Karpas-422 (cell line): ENCODE data around the gene NOXA1. TPM values are rescaled to one million over a fixed set of nuclear protein-coding genes. Genes with fewer than 3 reads are reported as not detected.

Experiments
- DNase-seq: peaks from one replicate; pipeline ENCODE4 v3.0.0-alpha.2; 2015
- H2AFZ ChIP-seq: fragments of 200-600 bp; sonication (generic); 2 replicates; pipeline ENCODE4 v1.6.1; 2014; ENCODE audit warnings: antibody characterized with exemption, low read length, mixed read lengths
- H3K27ac ChIP-seq: fragments of 200-600 bp; sonication (generic); 2 replicates; pipeline ENCODE4 v1.5.1; 2014; ENCODE audit warnings: mild to moderate bottlenecking, low read length, moderate library complexity
- H3K27me3 ChIP-seq: fragments of 200-600 bp; sonication (generic); 2 replicates; pipeline ENCODE4 v1.6.1; 2014; ENCODE audit warnings: low read length, mixed read lengths
- H3K36me3 ChIP-seq: fragments of 200-600 bp; sonication (generic); 2 replicates; pipeline ENCODE4 v1.6.1; 2014; ENCODE audit warnings: low read length, mixed read lengths; ENCODE audit not compliant: insufficient read depth
- H3K4me1 ChIP-seq: fragments of 200-600 bp; sonication (generic); 2 replicates; pipeline ENCODE4 v1.6.1; 2014; ENCODE audit warnings: mild to moderate bottlenecking, low read length, mixed read lengths
- H3K4me2 ChIP-seq: fragments of 200-600 bp; sonication (generic); 2 replicates; pipeline ENCODE4 v1.6.1; 2014; ENCODE audit warnings: low read length, low read depth, mild to moderate bottlenecking; ENCODE audit not compliant: poor library complexity, severe bottlenecking
- H3K4me3 ChIP-seq: fragments of 200-600 bp; sonication (generic); 2 replicates; pipeline ENCODE4 v1.5.1; 2014; ENCODE audit warnings: mild to moderate bottlenecking, antibody characterized with exemption, low read length, mixed read lengths
- H3K79me2 ChIP-seq: fragments of 200-600 bp; sonication (generic); 2 replicates; pipeline ENCODE4 v1.6.1; 2014; ENCODE audit warnings: mild to moderate bottlenecking, low read length, mixed read lengths
- H3K9ac ChIP-seq: fragments of 200-600 bp; sonication (generic); 2 replicates; pipeline ENCODE4 v1.6.0; 2014; ENCODE audit warnings: low read length
- H3K9me2 ChIP-seq: fragments of 200-600 bp; sonication (generic), shearing (Covaris generic); replicated peaks from 2 replicates; pipeline ENCODE4 v1.6.0; 2014; ENCODE audit warnings: mild to moderate bottlenecking, low read length, moderate library complexity; ENCODE audit not compliant: insufficient read depth
- H3K9me3 ChIP-seq: fragments of 300-700, 200-600 bp; sonication (generic); 2 replicates; pipeline ENCODE4 v1.6.1; 2014; ENCODE audit warnings: low read length, mixed read lengths
- H4K20me1 ChIP-seq: fragments of 200-600 bp; sonication (generic); 2 replicates; pipeline ENCODE4 v1.6.1; 2014; ENCODE audit warnings: mild to moderate bottlenecking, antibody characterized with exemption, low read length, low read depth; ENCODE audit not compliant: insufficient read depth
- total RNA-seq: library from RNA; depleted of rRNA; stranded (reverse); fragments of >200 nt; shearing (Covaris generic); gene quantifications from 2 replicates; pipeline ENCODE4 v1.2.3, GENCODE V29; 2014; ENCODE audit warnings: low replicate concordance

Gene NOXA1
- total RNA-seq, 1 experiment from 2014 or later, result not detected

- H3K4me1 ChIP-seq, result 0 out of 2 replicates have a peak, but pooled peaks cover 2% of the 10 kb centered on the region
- H3K4me3 ChIP-seq, result no peak overlapping the region
- H3K9ac ChIP-seq, result no peak overlapping the region
- H3K27me3 ChIP-seq, result no peaks in the 10 kb centered on the region
- DNase-seq, result no peak
- peaks cover 22% of the 10 kb centered on the region; the same call in 1 of the 2 replicates for H4K20me1 ChIP-seq
- no peak overlapping the region for H3K4me2 ChIP-seq
- no peak overlapping the region for H2AFZ ChIP-seq
- H3K9me3 ChIP-seq, result no peaks in the 10 kb centered on the region
- no peaks in the 10 kb centered on the region for H3K79me2 ChIP-seq
- H3K36me3 ChIP-seq, result no peaks in the 10 kb centered on the region
- H3K27ac ChIP-seq, result no peak overlapping the region
- H3K9me2 ChIP-seq, result no peaks in the 10 kb centered on the region
Observed at GRCh38 chr9:137412431-137412830, 10.8 kb upstream of the NOXA1 start.

- Histone ChIP-seq H3K9ac (no peak overlapping the region), H4K20me1 (peaks cover 13% of the 10 kb centered on the region; the same call in 1 of the 2 replicates), H2AFZ (no peak overlapping the region), H3K79me2 (no peaks in the 10 kb centered on the region), H3K4me3 (no peak overlapping the region), H3K9me3 (no peaks in the 10 kb centered on the region), H3K27ac (no peak overlapping the region), H3K4me2 (no peak overlapping the region), H3K4me1 (no peaks in the 10 kb centered on the region), H3K27me3 (no peaks in the 10 kb centered on the region), H3K36me3 (no peaks in the 10 kb centered on the region), H3K9me2 (no peaks in the 10 kb centered on the region)
- DNase-seq, result no peak
Observed at GRCh38 chr9:137415451-137415850, 7.7 kb upstream of the NOXA1 start.

GRCh38 chr9:137416006-137416562 lies 7.1 kb upstream of the NOXA1 start:
- DNase-seq, result no peak
- Histone ChIP-seq H3K4me1 (peaks cover 2% of the 10 kb centered on the region), H3K4me3 (no peak overlapping the region), H3K27ac (no peak overlapping the region), H3K4me2 (no peak overlapping the region), H3K9me3 (no peaks in the 10 kb centered on the region), H3K36me3 (no peaks in the 10 kb centered on the region), H3K79me2 (no peaks in the 10 kb centered on the region), H2AFZ (no peak overlapping the region), H3K9me2 (no peaks in the 10 kb centered on the region), H3K9ac (no peak overlapping the region), H4K20me1 (peaks cover 10% of the 10 kb centered on the region; the same call in 1 of the 2 replicates), H3K27me3 (no peaks in the 10 kb centered on the region)

- H3K27me3 ChIP-seq, result no peaks in the 10 kb centered on the region
- H2AFZ ChIP-seq, result no peak overlapping the region
- no peaks in the 10 kb centered on the region for H3K9me3 ChIP-seq
- H3K9ac ChIP-seq, result no peak overlapping the region
- no peak for DNase-seq
- no peak overlapping the region for H3K4me3 ChIP-seq
- H3K27ac ChIP-seq, result no peak overlapping the region
- no peak overlapping the region for H3K4me2 ChIP-seq
- H4K20me1 ChIP-seq, result peaks cover 7% of the 10 kb centered on the region; the same call in 1 of the 2 replicates
- peaks cover 3% of the 10 kb centered on the region; the same call in 1 of the 2 replicates for H3K79me2 ChIP-seq
- no peaks in the 10 kb centered on the region for H3K9me2 ChIP-seq
- peaks cover 8% of the 10 kb centered on the region for H3K4me1 ChIP-seq
- no peaks in the 10 kb centered on the region for H3K36me3 ChIP-seq
Observed at GRCh38 chr9:137416563-137417151, 6.5 kb upstream of the NOXA1 start.

- H3K4me2 ChIP-seq, result no peak overlapping the region
- H2AFZ ChIP-seq, result no peak overlapping the region
- no peak overlapping the region for H3K27ac ChIP-seq
- H3K9me2 ChIP-seq, result no peaks in the 10 kb centered on the region
- H3K27me3 ChIP-seq, result no peaks in the 10 kb centered on the region
- peaks cover 6% of the 10 kb centered on the region; the same call in 1 of the 2 replicates for H4K20me1 ChIP-seq
- peaks cover 15% of the 10 kb centered on the region for H3K4me1 ChIP-seq
- no peaks in the 10 kb centered on the region for H3K9me3 ChIP-seq
- H3K4me3 ChIP-seq, result no peak overlapping the region
- no peak overlapping the region for H3K9ac ChIP-seq
- H3K79me2 ChIP-seq, result peaks cover 10% of the 10 kb centered on the region
- DNase-seq, result no peak
- no peaks in the 10 kb centered on the region for H3K36me3 ChIP-seq
Observed at GRCh38 chr9:137417161-137418021, 5.8 kb upstream of the NOXA1 start.

- Histone ChIP-seq H3K9me2 (no peaks in the 10 kb centered on the region), H3K27me3 (no peaks in the 10 kb centered on the region), H4K20me1 (no peaks in the 10 kb centered on the region), H3K27ac (no peak overlapping the region), H3K9me3 (no peaks in the 10 kb centered on the region), H3K9ac (peak overlapping the region; percentile 93), H3K4me3 (peak overlapping the region; percentile 99), H3K79me2 (peaks cover 13% of the 10 kb centered on the region), H3K4me1 (peaks cover 15% of the 10 kb centered on the region), H3K4me2 (peak overlapping the region; percentile 100), H2AFZ (peak overlapping the region; percentile 95), H3K36me3 (no peaks in the 10 kb centered on the region)
- no peak for DNase-seq
Observed at GRCh38 chr9:137421838-137422603, 1.2 kb upstream of the NOXA1 start.

GRCh38 chr9:137423514-137424291 lies 510 bp downstream of the NOXA1 start:
- Histone ChIP-seq H3K4me2 (no peak overlapping the region), H3K9me3 (no peaks in the 10 kb centered on the region), H3K9ac (no peak overlapping the region), H3K79me2 (peaks cover 13% of the 10 kb centered on the region), H3K27me3 (no peaks in the 10 kb centered on the region), H3K4me3 (no peak overlapping the region), H3K36me3 (no peaks in the 10 kb centered on the region), H3K27ac (no peak overlapping the region), H2AFZ (no peak overlapping the region), H3K4me1 (peaks cover 15% of the 10 kb centered on the region), H3K9me2 (no peaks in the 10 kb centered on the region), H4K20me1 (no peaks in the 10 kb centered on the region)
- DNase-seq, result no peak
